GM18505 (cell line): ENCODE measurements around the gene ACAA2.
"Not testable (repeated sequence)": the region's sequence is repeated elsewhere in the genome, so short reads cannot be mapped to it uniquely, and the experiment has no call there.

ENCODE experiments used
- ATAC-seq: cut with Tn5 transposase; IDR thresholded peaks from one replicate; pipeline ENCODE4 v1.9.1; 2021; ENCODE audit not compliant: unreplicated experiment
- POLR2A ChIP-seq: IDR thresholded peaks from 4 replicates; pipeline ENCODE4 v1.6.1; 2011; ENCODE audit warnings: borderline replicate concordance; ENCODE audit not compliant: insufficient read depth, insufficient read length; ENCODE audit errors: extremely low read depth

The ACAA2 gene

GRCh38 chr18:49838381-49838780 is 25.0 kb upstream of the ACAA2 start:
- no peak for ATAC-seq
- no peak for TF ChIP-seq POLR2A

GRCh38 chr18:49837889-49838288 is 24.6 kb upstream of the ACAA2 start:
- ATAC-seq, result no peak

DNA sequence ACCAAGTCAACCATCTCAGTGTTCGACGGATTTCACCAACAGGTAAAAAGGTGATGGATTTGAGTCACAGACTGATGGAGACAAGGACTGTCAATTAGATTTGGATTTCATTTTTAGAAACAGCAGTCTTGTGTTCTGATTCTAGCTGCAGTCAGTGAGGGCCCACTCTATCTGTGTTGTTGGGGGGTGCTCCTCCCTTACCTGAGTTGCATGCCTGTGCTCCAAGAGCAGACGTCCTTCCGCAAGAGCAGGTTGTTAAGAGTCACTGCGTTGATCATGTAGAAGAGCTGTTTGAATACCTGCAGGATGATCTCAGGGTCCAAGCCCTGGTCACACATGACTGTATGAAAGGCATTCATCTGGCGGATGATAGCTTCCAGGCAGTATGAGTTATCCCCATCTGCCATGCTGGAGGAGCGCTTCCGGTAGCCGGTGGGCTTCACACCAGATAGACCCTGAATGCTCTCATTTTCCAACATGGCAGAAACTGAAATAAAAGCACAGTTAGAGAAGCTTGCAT is 24.0 kb upstream of the ACAA2 start:
- ATAC-seq, result not testable (repeated sequence)

More at GRCh38 chr18:49837889-49838288, 24.6 kb upstream of the ACAA2 start:
- TF ChIP-seq POLR2A, result no peak

- TF ChIP-seq POLR2A, result no peak
- ATAC-seq, result no peak
These were observed 22.1 kb upstream of the ACAA2 start for GRCh38 chr18:49835405-49835804.

DNA sequence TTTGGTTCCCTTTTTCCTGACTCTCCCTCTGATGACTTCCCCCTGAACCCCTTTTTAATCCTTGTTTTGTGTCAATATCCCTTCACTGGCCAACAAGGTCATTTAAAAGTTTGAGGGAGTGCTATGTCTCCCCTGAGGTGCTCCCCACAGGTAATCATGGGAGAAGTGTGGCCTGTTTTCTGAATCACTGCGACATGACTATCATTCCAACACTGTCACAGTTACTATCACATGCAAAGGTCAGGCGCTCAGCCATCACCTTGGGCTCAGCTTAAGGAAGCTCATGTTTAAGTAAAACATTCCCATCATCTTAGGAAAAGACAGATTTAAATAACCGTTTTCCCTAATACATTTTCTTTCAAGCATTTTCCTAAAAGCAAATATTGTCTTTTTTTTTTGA is 20.9 kb upstream of the ACAA2 start:
- TF ChIP-seq POLR2A, result no peak
- no peak for ATAC-seq

- TF ChIP-seq POLR2A, result no peak
These were observed 20.5 kb upstream of the ACAA2 start for GRCh38 chr18:49833814-49834213.

GRCh38 chr18:49832221-49832647 is 18.9 kb upstream of the ACAA2 start:
- no peak for ATAC-seq
- no peak for TF ChIP-seq POLR2A

More at GRCh38 chr18:49833814-49834213, 20.5 kb upstream of the ACAA2 start:
- no peak for ATAC-seq

DNA sequence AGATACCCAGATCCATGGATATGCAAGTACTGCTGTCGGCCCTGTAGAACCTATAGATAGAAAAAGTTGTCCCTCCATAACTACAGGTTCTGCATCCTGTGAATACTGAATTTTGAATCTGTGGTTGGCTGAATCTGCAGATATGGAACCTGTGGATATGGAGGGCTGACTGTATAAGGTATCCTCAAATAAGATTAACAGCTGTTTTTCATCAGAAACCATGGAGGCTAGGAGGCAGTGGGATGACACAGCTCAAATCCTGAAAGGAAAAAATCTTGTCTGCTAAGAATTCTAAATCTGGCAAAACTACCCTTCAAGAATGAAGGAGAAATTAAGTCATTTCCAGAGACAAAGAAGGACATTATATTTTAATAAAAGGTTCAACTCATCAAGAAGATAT is 14.7 kb upstream of the ACAA2 start:
- ATAC-seq, result no peak
- TF ChIP-seq POLR2A, result no peak

GRCh38 chr18:49819823-49820671 is 6.7 kb upstream of the ACAA2 start:
- ATAC-seq, result no peak
- TF ChIP-seq POLR2A, result no peak

GRCh38 chr18:49819071-49819662 is 5.8 kb upstream of the ACAA2 start:
- no peak for ATAC-seq
- TF ChIP-seq POLR2A, result no peak

- TF ChIP-seq POLR2A, result no peak
- ATAC-seq, result no peak
These were observed 4.6 kb upstream of the ACAA2 start for GRCh38 chr18:49817947-49818346.

DNA sequence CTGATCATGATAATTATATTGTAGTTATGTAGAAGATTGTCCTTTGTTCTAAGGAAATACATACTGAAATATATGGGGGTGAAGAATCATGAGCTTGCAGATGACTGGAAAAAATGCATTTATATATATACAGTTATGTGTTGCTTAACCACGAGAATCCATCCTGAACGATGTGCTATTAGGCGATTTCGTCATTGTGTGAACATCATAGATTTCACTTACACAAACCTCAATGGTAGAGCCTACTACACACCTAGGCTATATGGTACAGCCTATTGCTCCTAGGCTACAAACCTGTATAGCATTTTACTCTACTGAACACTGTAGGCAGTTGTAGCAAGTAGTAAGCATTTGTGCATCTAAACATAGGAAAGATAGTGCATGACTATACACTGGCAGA is 2.6 kb upstream of the ACAA2 start:
- no peak for TF ChIP-seq POLR2A
- no peak for ATAC-seq

- no peak for TF ChIP-seq POLR2A
- ATAC-seq, result peak; percentile 22
These were observed 790 bp upstream of the ACAA2 start for GRCh38 chr18:49814147-49814499.

DNA sequence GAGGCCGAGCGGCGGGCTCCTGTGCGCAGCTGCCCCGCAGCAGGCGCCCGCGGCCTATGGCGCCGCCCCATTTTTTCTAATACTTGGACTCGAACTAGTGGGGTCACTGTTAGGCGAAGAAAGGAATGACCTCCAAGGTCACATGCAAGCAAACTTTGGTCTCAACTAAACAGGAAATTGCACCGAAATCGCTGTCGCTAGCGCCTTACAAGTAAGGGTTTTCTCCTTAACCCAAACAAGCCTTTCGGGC is 339 bp downstream of the ACAA2 start:
- no peak for TF ChIP-seq POLR2A

GRCh38 chr18:49812286-49813068 is 856 bp downstream of the ACAA2 start:
- no peak for ATAC-seq
- TF ChIP-seq POLR2A, result no peak

More for the DNA sequence above, 339 bp downstream of the ACAA2 start:
- ATAC-seq, result peak; percentile 26
